Aorta (tissue), 5 donors: ENCODE measurements around the gene TNFSF10. TPM values are rescaled to one million over a fixed set of nuclear protein-coding genes. Genes with fewer than 3 reads are reported as not detected.
A peak's percentile ranks its signal among the peaks of the same experiment; 100 is the strongest.

Source experiments
- ATAC-seq: fragments of 200-7000 bp; cut with Tn5 transposase; one replicate; pipeline ENCODE4 v1.9.1; 2022; ENCODE audit warnings: moderate library complexity; ENCODE audit not compliant: low FRiP score
- DNase-seq, 2 donors: peaks; one replicate each; pipeline ENCODE4 v3.0.0-alpha.2; 2020
- H3K27ac ChIP-seq, 2 donors: one replicate each; pipeline ENCODE4 v1.5.1; 2013; ENCODE audit warnings: low read length in 2 of 2, mild to moderate bottlenecking in 2 of 2, moderate library complexity in 2 of 2, control low read depth in 1 of 2, inconsistent platforms in 1 of 2, low read depth in 1 of 2
- H3K27me3 ChIP-seq, 2 donors: one replicate each; pipeline ENCODE4 v1.6.1; 2013; ENCODE audit warnings: control low read depth in 1 of 2, low read length in 1 of 2, mild to moderate bottlenecking in 1 of 2, moderate library complexity in 1 of 2; ENCODE audit not compliant: insufficient read depth in 2 of 2, control insufficient read depth in 1 of 2
- H3K36me3 ChIP-seq, 2 donors: one replicate each; pipeline ENCODE4 v1.6.1; 2013; ENCODE audit warnings: control low read depth in 1 of 2, low read length in 1 of 2, mild to moderate bottlenecking in 1 of 2; ENCODE audit not compliant: insufficient read depth in 2 of 2, control insufficient read depth in 1 of 2
- H3K4me1 ChIP-seq, 2 donors: one replicate each; pipeline ENCODE4 v1.6.1; 2013; ENCODE audit warnings: low read length in 2 of 2, control low read depth in 1 of 2, mild to moderate bottlenecking in 1 of 2, moderate library complexity in 1 of 2; ENCODE audit not compliant: insufficient read depth in 2 of 2, control insufficient read depth in 1 of 2
- H3K4me3 ChIP-seq, 2 donors: one replicate each; pipeline ENCODE4 v1.5.1; 2013; ENCODE audit warnings: low read length in 2 of 2, control low read depth in 1 of 2, mild to moderate bottlenecking in 1 of 2
- H3K9me3 ChIP-seq: one replicate; pipeline ENCODE4 v1.6.1; 2013; ENCODE audit warnings: mild to moderate bottlenecking, low read length; ENCODE audit not compliant: control insufficient read depth
- WGBS, 2 donors: extraction: QIAGEN DNeasy Blood & Tissue Kit; methylation state at CpG; one replicate each; pipeline ENCODE4 v1.1.7; 2013; 5-methylcytosine and 5-hydroxymethylcytosine counted together
- intact Hi-C, 2 donors: fragments of 100-400 bp; cut with DNase I; formaldehyde crosslinking; loops; one replicate each; pipeline versions ENCODE4 v1.14.2 to v1.15.0; 2022
- polyA plus RNA-seq, 2 donors: library from polyadenylated mRNA; stranded (reverse); fragments of 200-250 nt; gene quantifications; one replicate each; pipeline ENCODE4 v1.2.3, GENCODE V29; 2013
- total RNA-seq, 2 donors: library from RNA; stranded (reverse); fragmentation: NEBNext Ultra II Directional; extraction: Animal tissue kit (Norgen Biotek cat#: 25700); gene quantifications; one replicate each; pipeline ENCODE4 v1.2.1, GENCODE V29; 2021
- donor health status: healthy with polysubstance abuse.
- donor health status: Bipolar disorder and iron deficiency.
- donor health status: DM: no; HTN: no; CAD: no.
- donor health status: DM: no; HTN: no; CAD: no.
- donor health status: DM: yes; HTN: yes; CAD: no.

The TNFSF10 gene
- total and polyA plus RNA-seq, 4 donors = 2.7 to 53.3 (median 12.3) TPM

DNA sequence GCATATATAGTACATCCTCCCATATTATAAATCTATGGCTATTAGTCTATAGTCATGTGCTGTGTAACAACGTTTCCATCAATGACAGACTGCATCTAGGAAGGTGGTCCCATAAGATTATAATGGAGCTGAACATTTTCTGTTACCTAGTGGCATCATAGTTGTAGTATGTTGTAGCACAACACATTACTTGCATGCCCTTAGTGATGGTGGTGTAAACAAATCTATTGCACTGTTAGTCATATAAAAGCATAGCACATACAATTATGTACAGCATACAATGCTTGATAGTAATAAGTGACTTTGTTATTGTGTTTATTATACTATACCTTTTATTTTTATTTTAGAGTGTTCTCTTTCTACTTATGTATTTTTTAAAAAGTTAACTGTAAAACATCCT is 37.4 kb upstream of the TNFSF10 start:
- 68 to 75% methylated on average over 1 of the region's 1 CpG for WGBS, 2 donors
- Histone ChIP-seq H3K27ac (no peak overlapping the region), H3K4me1 (peaks cover 0 to 4% of the 10 kb centered on the region in 2 donors)

DNA sequence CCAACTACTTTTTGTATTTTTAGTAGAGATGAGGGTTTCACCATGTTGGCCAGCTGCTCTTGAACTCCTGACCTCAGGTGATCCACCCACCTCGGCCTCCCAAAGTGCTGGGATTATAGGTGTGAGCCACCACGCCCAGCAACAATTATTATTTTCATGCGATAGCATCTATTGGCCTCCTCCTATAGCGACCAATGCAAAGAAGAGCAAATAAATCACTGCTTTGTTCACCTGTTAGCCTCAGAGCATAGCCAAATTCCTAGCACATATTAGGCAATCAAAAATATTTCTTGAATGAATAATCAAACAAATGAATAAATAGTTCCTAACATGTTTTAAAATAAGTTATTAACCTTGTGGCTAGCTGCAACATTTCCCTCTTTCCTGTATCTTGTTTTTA is 36.8 kb upstream of the TNFSF10 start:
- Histone ChIP-seq H3K4me3 (no peak overlapping the region), H3K27ac (no peak overlapping the region), H3K36me3 (no peaks in the 10 kb centered on the region), H3K4me1 (peaks cover 0 to 4% of the 10 kb centered on the region in 2 donors), H3K9me3 (no peaks in the 10 kb centered on the region), H3K27me3 (no peaks in the 10 kb centered on the region)
- ATAC-seq (no peak), DNase-seq (no peak)
- 93 to 95% methylated on average over 4 of the region's 4 CpGs for WGBS, 2 donors
- intact Hi-C loops = no loop called here

More for the DNA sequence above, 37.4 kb upstream of the TNFSF10 start:
- ATAC-seq (no peak), DNase-seq (no peak)
- intact Hi-C loops = no loop called here
- Histone ChIP-seq H3K9me3 (no peaks in the 10 kb centered on the region), H3K27me3 (no peaks in the 10 kb centered on the region), H3K36me3 (no peaks in the 10 kb centered on the region), H3K4me3 (no peak overlapping the region)

DNA sequence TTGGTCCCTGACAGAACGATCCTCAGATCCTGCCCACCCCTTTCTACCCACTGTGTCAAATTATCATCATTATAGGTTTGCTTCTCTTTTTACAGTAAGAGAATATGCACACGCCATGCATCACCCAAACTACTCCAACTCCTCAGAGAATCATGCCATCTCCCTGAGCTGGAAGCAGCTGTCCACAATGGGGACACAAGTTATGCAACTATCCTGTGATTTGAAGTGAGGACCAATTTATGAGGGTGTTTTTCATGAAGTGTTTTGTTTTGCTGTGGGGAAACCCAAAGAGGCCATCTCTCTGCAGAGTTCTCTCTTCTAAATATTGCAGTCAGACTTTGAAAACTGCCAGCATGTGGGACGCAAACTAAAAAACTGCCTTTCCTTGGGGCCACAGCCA is 35.8 kb upstream of the TNFSF10 start:
- no peak overlapping the region for H3K27ac ChIP-seq
- DNase-seq = peak in 1 of 2 donors; percentile 64
- no peaks in the 10 kb centered on the region for H3K9me3 ChIP-seq
- H3K4me3 ChIP-seq = no peak overlapping the region
- H3K27me3 ChIP-seq = no peaks in the 10 kb centered on the region
- intact Hi-C loops = no loop called here
- no peak for ATAC-seq
- H3K36me3 ChIP-seq = no peaks in the 10 kb centered on the region
- H3K4me1 ChIP-seq = peaks cover 0 to 4% of the 10 kb centered on the region in 2 donors
- WGBS, 2 donors = 92 to 94% methylated on average over 3 of the region's 3 CpGs

DNA sequence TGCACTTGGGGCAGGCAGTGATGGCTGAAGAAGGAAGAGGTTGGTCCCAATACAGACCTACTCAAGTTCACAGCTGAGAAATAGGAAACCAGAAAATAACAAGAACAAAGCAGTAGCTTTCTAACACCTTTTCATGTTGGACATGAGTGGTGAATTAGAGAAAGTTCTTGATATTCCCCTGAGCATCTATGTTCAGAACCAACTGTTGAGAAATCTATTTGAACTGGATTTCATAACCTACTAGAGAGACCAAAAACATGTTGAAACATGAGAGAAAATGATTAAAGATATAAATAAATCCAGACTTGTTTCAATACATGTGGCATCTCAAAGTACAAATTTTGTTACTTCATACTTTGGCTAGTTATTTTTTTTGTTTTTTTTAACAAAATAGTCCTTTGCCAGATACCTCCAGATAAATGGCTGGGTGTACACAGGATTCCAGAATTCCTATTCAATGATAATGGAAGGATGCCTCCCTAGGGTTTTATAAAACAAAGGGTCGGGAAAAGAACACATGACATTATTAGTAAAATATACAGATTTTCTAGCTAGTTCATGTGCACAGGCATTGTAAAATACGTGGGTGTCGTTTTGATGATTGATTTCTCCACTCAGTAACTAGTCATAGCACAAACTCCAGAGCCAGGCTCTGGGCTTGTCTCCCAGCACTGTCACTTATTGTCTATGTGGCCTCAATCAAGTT is 34.4 kb upstream of the TNFSF10 start:
- Histone ChIP-seq H3K4me3 (no peak overlapping the region), H3K4me1 (peaks cover 0 to 4% of the 10 kb centered on the region in 2 donors), H3K27me3 (no peaks in the 10 kb centered on the region), H3K36me3 (no peaks in the 10 kb centered on the region), H3K27ac (no peak overlapping the region), H3K9me3 (no peaks in the 10 kb centered on the region)
- DNase-seq (no peak), ATAC-seq (peak; percentile 62)
- 21 to 28% methylated on average over 3 of the region's 3 CpGs for WGBS, 2 donors
- intact Hi-C loops = no loop called here

DNA sequence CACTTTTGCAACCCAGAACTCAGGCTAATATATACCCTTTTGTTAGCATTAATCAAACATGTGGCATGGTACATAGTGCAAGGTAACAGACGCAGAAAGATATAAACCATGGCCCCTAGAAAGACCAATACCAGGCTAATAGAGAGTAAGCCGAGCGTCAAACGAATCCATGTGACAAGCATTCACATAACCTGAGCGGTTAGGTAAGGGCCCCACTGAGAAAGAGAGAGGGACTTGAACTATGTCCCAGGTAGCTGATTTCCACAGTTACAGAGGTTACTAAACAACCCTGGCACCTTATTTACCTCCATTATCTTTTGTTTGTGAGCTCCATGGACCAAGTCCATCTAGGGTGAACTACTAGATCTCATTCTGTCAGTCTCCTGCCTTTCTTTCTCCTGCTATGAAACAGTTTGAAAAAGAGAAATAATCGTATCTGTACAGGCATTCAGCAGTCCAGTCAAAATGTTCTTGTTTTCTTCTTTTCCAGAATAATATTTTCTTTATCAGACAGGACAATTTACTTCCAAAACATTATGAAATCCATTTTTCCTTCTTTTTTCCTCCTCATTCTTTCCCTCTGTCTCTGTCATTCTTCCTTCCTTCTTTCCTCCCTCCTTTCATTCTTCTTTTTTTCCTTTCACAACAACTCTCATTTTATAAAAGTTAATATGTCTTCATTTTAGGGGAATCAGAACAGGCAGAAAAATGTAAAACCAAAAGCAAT is 30.5 kb upstream of the TNFSF10 start:
- intact Hi-C loops = no loop called here
- Histone ChIP-seq H3K9me3 (no peaks in the 10 kb centered on the region), H3K27me3 (no peaks in the 10 kb centered on the region), H3K36me3 (no peaks in the 10 kb centered on the region), H3K4me3 (no peak overlapping the region), H3K4me1 (peaks cover 0 to 4% of the 10 kb centered on the region in 2 donors), H3K27ac (no peak overlapping the region)
- WGBS, 2 donors = 86 to 88% methylated on average over 6 of the region's 6 CpGs
- no peak for DNase-seq
- ATAC-seq = no peak

DNA sequence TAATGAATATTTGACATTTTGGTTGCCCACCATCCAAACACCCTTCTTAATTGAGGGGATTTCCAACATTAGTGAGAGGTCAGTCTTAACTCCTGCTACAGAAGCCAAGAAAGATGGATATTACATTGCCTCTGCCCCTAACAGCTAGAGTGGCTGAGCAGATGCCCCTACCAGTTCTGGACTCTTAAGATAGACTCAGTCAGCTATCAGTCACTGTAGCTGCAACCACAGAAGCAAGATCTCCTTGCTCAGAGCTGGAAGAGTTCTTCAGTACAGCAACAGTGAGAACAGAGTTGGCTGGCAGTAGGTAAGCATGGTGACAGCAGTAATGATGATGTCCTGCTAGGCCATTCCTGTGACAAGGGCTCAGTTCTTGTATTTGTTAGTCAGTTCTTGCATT is 29.4 kb upstream of the TNFSF10 start:
- H3K27me3 ChIP-seq = no peaks in the 10 kb centered on the region
- no peak overlapping the region for H3K4me3 ChIP-seq
- no peaks in the 10 kb centered on the region for H3K36me3 ChIP-seq
- no peak for DNase-seq
- no peak overlapping the region for H3K27ac ChIP-seq
- no peaks in the 10 kb centered on the region for H3K9me3 ChIP-seq
- H3K4me1 ChIP-seq = no peaks in the 10 kb centered on the region
- no peak for ATAC-seq
- intact Hi-C loops = no loop called here

DNA sequence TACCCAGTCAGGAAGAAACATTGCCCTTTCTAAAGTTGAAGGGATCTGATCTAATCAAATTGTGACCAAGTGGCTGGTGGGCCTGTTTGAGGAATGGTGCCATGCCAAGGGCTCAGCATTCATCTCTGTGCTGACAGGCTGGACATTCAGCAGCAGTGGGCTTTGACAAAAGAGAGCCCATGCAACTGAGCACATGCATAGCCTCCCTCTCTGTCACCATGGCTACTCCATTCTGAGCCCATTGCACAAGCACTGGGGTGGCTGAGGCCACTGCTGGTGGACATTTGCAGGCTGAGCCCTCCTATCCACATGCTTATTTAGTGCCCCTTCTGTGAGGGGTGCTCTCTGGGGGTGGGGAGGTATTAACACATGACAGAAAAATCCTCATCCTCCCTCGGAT is 28.6 kb upstream of the TNFSF10 start:
- ATAC-seq (no peak), DNase-seq (no peak)
- 95 to 98% methylated on average over 1 of the region's 1 CpG for WGBS, 2 donors
- Histone ChIP-seq H3K9me3 (no peaks in the 10 kb centered on the region), H3K4me1 (no peaks in the 10 kb centered on the region), H3K4me3 (no peak overlapping the region), H3K27me3 (no peaks in the 10 kb centered on the region), H3K27ac (no peak overlapping the region), H3K36me3 (no peaks in the 10 kb centered on the region)
- intact Hi-C loops = no loop called here

DNA sequence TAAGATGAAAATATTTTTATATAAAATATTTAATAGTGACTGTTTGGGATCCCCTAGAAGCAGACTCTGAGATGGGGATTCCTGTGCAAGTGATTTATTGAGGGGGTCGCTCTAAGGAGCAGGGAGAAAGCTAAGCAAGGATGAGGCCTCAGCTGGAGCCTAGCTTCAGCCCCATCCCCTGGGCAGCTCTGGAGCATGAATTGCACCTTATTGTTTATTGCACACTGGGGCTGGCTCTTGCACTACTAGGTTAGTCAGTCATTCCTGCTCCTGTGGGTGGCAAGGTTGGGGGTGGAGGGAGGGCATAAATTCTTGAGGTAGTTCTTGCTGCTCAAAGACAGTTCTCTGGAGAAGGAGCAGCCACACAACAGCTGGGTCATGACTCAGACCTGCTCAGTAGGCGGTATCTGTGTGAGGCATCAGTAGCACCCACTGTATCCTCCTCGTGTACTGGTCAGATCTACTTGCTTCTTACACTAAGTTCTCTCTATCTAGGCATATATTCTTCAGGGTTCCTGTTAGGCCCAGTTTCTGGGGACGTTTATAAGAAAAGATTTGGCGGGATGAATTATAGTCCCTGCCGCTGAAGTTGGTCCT is 27.2 kb upstream of the TNFSF10 start:
- intact Hi-C loops = no loop called here
- DNase-seq (no peak), ATAC-seq (no peak)
- Histone ChIP-seq H3K4me3 (no peak overlapping the region), H3K4me1 (no peaks in the 10 kb centered on the region), H3K27ac (no peak overlapping the region), H3K27me3 (no peaks in the 10 kb centered on the region), H3K9me3 (no peaks in the 10 kb centered on the region), H3K36me3 (no peaks in the 10 kb centered on the region)
- WGBS, 2 donors = 88 to 90% methylated on average over 6 of the region's 6 CpGs

DNA sequence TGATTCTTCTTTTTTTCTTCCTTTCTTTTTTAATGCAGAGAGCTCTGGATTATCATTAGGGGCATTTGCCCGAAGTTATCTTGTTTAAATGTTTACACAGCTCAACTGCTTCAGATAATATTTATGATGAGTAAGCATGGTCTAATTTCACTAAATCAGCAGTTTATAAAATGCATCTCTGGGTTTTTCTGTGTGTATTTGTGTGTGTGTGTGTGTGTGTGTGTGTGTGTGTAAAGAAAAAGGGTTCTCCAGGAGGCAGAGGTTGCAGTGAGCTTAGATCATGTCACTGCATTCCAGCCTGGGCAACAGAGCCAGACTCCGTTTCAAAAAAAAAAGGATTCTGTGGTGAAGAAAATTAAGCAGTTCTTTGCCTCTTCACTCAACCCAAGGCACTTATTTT is 25.9 kb upstream of the TNFSF10 start:
- no peaks in the 10 kb centered on the region for H3K36me3 ChIP-seq
- no peak overlapping the region for H3K27ac ChIP-seq
- no peak overlapping the region for H3K4me3 ChIP-seq
- H3K27me3 ChIP-seq = no peaks in the 10 kb centered on the region
- WGBS, 2 donors = 13 to 38% methylated on average over 2 of the region's 2 CpGs
- DNase-seq (no peak), ATAC-seq (no peak)
- no peaks in the 10 kb centered on the region for H3K4me1 ChIP-seq
- intact Hi-C loops = no loop called here
- no peaks in the 10 kb centered on the region for H3K9me3 ChIP-seq
